Putamen (tissue), 1 donor: Measurements from ENCODE around the gene CAMK1.

ENCODE experiments used
- DNase-seq: peaks from one replicate; pipeline ENCODE4 v3.0.0-alpha.2; 2016; ENCODE audit warnings: low spot score

The CAMK1 gene

GRCh38 chr3:9710174-9710739, 59.5 kb downstream of the CAMK1 start:
- no peak for DNase-seq
